SK-N-SH (cell line): ENCODE measurements around the gene NEUROD6. TPM values are rescaled to one million over a fixed set of nuclear protein-coding genes. Genes with fewer than 3 reads are reported as not detected.

Experiments used
- CTCF ChIA-PET: fragments of 300-600, 350-600 bp; formaldehyde crosslinking; extraction: SDS; loops from one replicate; lab custom pipeline; 2021; lab: Yijun Ruan, JAX
- POLR2A ChIA-PET: fragments of 350-600 bp; sonication (Branson Sonifier 250); formaldehyde crosslinking; extraction: SDS; loops from one replicate; lab custom pipeline; 2020; ENCODE audit warnings: antibody characterized with exemption, inconsistent platforms; lab: Yijun Ruan, JAX
- DNase-seq: peaks from one replicate; pipeline ENCODE4 v3.0.0; 2012
- H2AFZ ChIP-seq: fragments of 200-600 bp; sonication (generic); 2 replicates; pipeline ENCODE4 v1.8.1; 2016; ENCODE audit warnings: antibody characterized with exemption, mild to moderate bottlenecking, low read depth
- H3F3A ChIP-seq: fragments of 200-600 bp; sonication (generic); replicated peaks from 2 replicates; pipeline ENCODE3; 2016; ENCODE audit warnings: antibody characterized with exemption, mild to moderate bottlenecking; ENCODE audit not compliant: insufficient read depth
- H3K27ac ChIP-seq, 2 experiments: fragments of 200-500 bp in 1 of 2; fragments of 200-600 bp in 1 of 2; sonication (Bioruptor generic) in 1 of 2; sonication (generic), shearing (Covaris generic) in 1 of 2; 2 replicates each; pipeline versions ENCODE4 v1.5.1 to v1.6.1; 2014 to 2016; ENCODE audit warnings: low read depth in 2 of 2, inconsistent platforms in 1 of 2, low read length in 1 of 2, mild to moderate bottlenecking in 1 of 2, mixed read lengths in 1 of 2
- H3K27me3 ChIP-seq: fragments of 200-600 bp; sonication (generic), shearing (Covaris generic); 2 replicates; pipeline ENCODE4 v1.6.1; 2016; ENCODE audit warnings: mixed run types; ENCODE audit not compliant: insufficient read depth
- H3K36me3 ChIP-seq, 2 experiments: fragments of 200-500 bp in 1 of 2; fragments of 200-600 bp in 1 of 2; sonication (Bioruptor generic) in 1 of 2; sonication (generic) in 1 of 2; replicated peaks in 1 of 2; 2 replicates each; pipeline versions ENCODE3 to v1.5.1; 2014 to 2016; ENCODE audit warnings: low read length in 1 of 2, mild to moderate bottlenecking in 1 of 2; ENCODE audit not compliant: insufficient read depth in 2 of 2, control insufficient read depth in 1 of 2
- H3K4me1 ChIP-seq, 2 experiments: fragments of 200-500 bp in 1 of 2; fragments of 200-600 bp in 1 of 2; sonication (Bioruptor generic) in 1 of 2; sonication (generic), shearing (Covaris generic) in 1 of 2; 2 replicates each; pipeline versions ENCODE4 v1.5.1 to v1.6.1; 2014 to 2016; ENCODE audit warnings: low read depth in 1 of 2, low read length in 1 of 2, mixed run types in 1 of 2; ENCODE audit not compliant: insufficient read depth in 2 of 2, control insufficient read depth in 1 of 2
- H3K4me2 ChIP-seq: fragments of 200-600 bp; sonication (generic), shearing (Covaris generic); 2 replicates; pipeline ENCODE4 v1.6.1; 2017; ENCODE audit warnings: mixed run types
- H3K4me3 ChIP-seq, 2 experiments: fragments of 200-500 bp in 1 of 2; fragments of 200-600 bp in 1 of 2; sonication (Bioruptor generic) in 1 of 2; sonication (generic), shearing (Covaris generic) in 1 of 2; 2 replicates each; pipeline versions ENCODE4 v1.5.1 to v1.8.1; 2014 to 2016; ENCODE audit warnings: low read depth in 2 of 2, inconsistent platforms in 1 of 2, low read length in 1 of 2, mild to moderate bottlenecking in 1 of 2, mixed read lengths in 1 of 2, moderate library complexity in 1 of 2
- H3K79me2 ChIP-seq: fragments of 200-600 bp; sonication (generic); 2 replicates; pipeline ENCODE4 v1.8.1; 2017; ENCODE audit warnings: mild to moderate bottlenecking; ENCODE audit not compliant: insufficient read depth
- H3K9ac ChIP-seq: fragments of 200-600 bp; sonication (generic); 2 replicates; pipeline ENCODE4 v1.6.1; 2017; ENCODE audit warnings: mixed run types
- H3K9me2 ChIP-seq: fragments of 200-600 bp; sonication (generic); 2 replicates; pipeline ENCODE4 v1.6.1; 2017; ENCODE audit warnings: mixed run types
- H3K9me3 ChIP-seq: fragments of 200-600 bp; sonication (generic); 2 replicates; pipeline ENCODE4 v1.6.1; 2017; ENCODE audit warnings: mixed run types, mild to moderate bottlenecking, moderate library complexity
- H4K20me1 ChIP-seq: fragments of 200-600 bp; sonication (generic); 2 replicates; pipeline ENCODE4 v1.6.1; 2017; ENCODE audit warnings: mild to moderate bottlenecking, mixed run types; ENCODE audit not compliant: insufficient read depth
- CTCF ChIP-seq: fragments of 200-600 bp; sonication (generic); IDR thresholded peaks from 2 replicates; pipeline ENCODE4 v1.6.1; 2017; ENCODE audit warnings: antibody characterized with exemption, mild to moderate bottlenecking, moderate library complexity
- ELF1 ChIP-seq: IDR thresholded peaks from 2 replicates; pipeline ENCODE4 v1.4.0; 2012
- EZH2phosphoT487 ChIP-seq: fragments of 200-600 bp; sonication (generic); IDR thresholded peaks from 2 replicates; pipeline ENCODE4 v1.6.1; 2017; ENCODE audit warnings: low read depth, mixed run types, mild to moderate bottlenecking, antibody characterized with exemption, moderate library complexity, borderline replicate concordance
- GATA2 ChIP-seq: sonication (generic); formaldehyde crosslinking; IDR thresholded peaks from 2 replicates; pipeline ENCODE4 v1.5.0; 2020; ENCODE audit warnings: mild to moderate bottlenecking, missing genetic modification reagents
- NFIC ChIP-seq: IDR thresholded peaks from 2 replicates; pipeline ENCODE4 v1.4.0; 2012; ENCODE audit warnings: borderline replicate concordance
- REST ChIP-seq: IDR thresholded peaks from 2 replicates; pipeline ENCODE4 v1.6.1; 2012; ENCODE audit warnings: mild to moderate bottlenecking, low read depth, low read length, moderate library complexity
- RFX5 ChIP-seq: IDR thresholded peaks from 2 replicates; pipeline ENCODE4 v1.6.1; 2012; ENCODE audit warnings: mild to moderate bottlenecking, improper control_type of control experiment, low read length
- RXRA ChIP-seq: IDR thresholded peaks from 2 replicates; pipeline ENCODE4 v1.4.0; 2012; ENCODE audit warnings: low read depth, mild to moderate bottlenecking, borderline replicate concordance
- TEAD4 ChIP-seq: IDR thresholded peaks from 2 replicates; pipeline ENCODE4 v1.4.0; 2012; ENCODE audit warnings: mild to moderate bottlenecking, borderline replicate concordance; ENCODE audit not compliant: insufficient read depth
- WGBS: methylation state at CpG from one replicate; pipeline ENCODE4 v1.1.6; 2017; ENCODE audit warnings: low lambda C conversion rate; 5-methylcytosine and 5-hydroxymethylcytosine counted together
- polyA plus RNA-seq, 3 experiments: library from polyadenylated mRNA; depleted of rRNA; stranded (reverse); fragments of >200 nt; gene quantifications; 2 replicates each; pipeline ENCODE4 v1.2.3, GENCODE V29; 2012
- TF ChIP-seq, protein P1 (sequence below): IDR thresholded peaks from 2 replicates; pipeline ENCODE4; 2012
- TF ChIP-seq, protein P2 (sequence below): IDR thresholded peaks from 2 replicates; pipeline ENCODE4 v1.4.0; 2012; ENCODE audit warnings: low read depth, borderline replicate concordance

The NEUROD6 gene
- polyA plus RNA-seq, 1 of the 3 experiments (the other 2 are of a cell fraction): not detected

GRCh38 chr7:31345421-31345820, 4.9 kb upstream of the NEUROD6 start:
- Histone ChIP-seq H3K4me1 (no peaks in the 10 kb centered on the region; a peak in 1 of 4 replicates), H3F3A (no peaks in the 10 kb centered on the region), H4K20me1 (no peaks in the 10 kb centered on the region), H3K9me3 (no peaks in the 10 kb centered on the region), H3K9me2 (no peaks in the 10 kb centered on the region), H3K36me3 (no peaks in the 10 kb centered on the region), H3K9ac (no peak overlapping the region), H2AFZ (no peak overlapping the region), H3K4me2 (no peak overlapping the region), H3K27me3 (peaks cover 14% of the 10 kb centered on the region; the same call in 1 of the 2 replicates), H3K79me2 (no peaks in the 10 kb centered on the region), H3K27ac (no peak overlapping the region), H3K4me3 (no peak overlapping the region)
- 2% methylated on average over 5 of the region's 5 CpGs for WGBS
- DNase-seq: no peak
- ChIA-PET POLR2A (no interaction called here), CTCF (no interaction called here)
- TF ChIP-seq GATA2 (no peak), CTCF (no peak), NFIC (no peak), RFX5 (no peak), TEAD4 (no peak), ELF1 (no peak), RXRA (no peak), EZH2phosphoT487 (no peak), REST (no peak)
- TF ChIP-seq, protein P1, sequence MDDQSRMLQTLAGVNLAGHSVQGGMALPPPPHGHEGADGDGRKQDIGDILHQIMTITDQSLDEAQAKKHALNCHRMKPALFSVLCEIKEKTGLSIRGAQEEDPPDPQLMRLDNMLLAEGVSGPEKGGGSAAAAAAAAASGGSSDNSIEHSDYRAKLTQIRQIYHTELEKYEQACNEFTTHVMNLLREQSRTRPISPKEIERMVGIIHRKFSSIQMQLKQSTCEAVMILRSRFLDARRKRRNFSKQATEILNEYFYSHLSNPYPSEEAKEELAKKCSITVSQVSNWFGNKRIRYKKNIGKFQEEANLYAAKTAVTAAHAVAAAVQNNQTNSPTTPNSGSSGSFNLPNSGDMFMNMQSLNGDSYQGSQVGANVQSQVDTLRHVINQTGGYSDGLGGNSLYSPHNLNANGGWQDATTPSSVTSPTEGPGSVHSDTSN: no peak
- TF ChIP-seq, protein P2, sequence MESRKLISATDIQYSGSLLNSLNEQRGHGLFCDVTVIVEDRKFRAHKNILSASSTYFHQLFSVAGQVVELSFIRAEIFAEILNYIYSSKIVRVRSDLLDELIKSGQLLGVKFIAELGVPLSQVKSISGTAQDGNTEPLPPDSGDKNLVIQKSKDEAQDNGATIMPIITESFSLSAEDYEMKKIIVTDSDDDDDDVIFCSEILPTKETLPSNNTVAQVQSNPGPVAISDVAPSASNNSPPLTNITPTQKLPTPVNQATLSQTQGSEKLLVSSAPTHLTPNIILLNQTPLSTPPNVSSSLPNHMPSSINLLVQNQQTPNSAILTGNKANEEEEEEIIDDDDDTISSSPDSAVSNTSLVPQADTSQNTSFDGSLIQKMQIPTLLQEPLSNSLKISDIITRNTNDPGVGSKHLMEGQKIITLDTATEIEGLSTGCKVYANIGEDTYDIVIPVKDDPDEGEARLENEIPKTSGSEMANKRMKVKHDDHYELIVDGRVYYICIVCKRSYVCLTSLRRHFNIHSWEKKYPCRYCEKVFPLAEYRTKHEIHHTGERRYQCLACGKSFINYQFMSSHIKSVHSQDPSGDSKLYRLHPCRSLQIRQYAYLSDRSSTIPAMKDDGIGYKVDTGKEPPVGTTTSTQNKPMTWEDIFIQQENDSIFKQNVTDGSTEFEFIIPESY: no peak
